ENCODE measurements around the gene HDAC8. TPM values are rescaled to one million over a fixed set of nuclear protein-coding genes. Genes with fewer than 3 reads are reported as not detected.

HDAC8 gene
- polyA plus RNA-seq, 1 donor from 2014 or later, result 54.0 TPM

GRCh38 chrX:72467135-72467534, 105.5 kb downstream of the HDAC8 start:
- Histone ChIP-seq H3K4me2 (ENCODE audit: low read length) (no peak overlapping the region), H2AFZ (ENCODE audit: low read depth, low read length) (no peak overlapping the region), H4K20me1 (ENCODE audit: insufficient read depth) (no peaks in the 10 kb centered on the region), H3K79me2 (replicated peaks; ENCODE audit: insufficient read depth, low read length) (no peaks in the 10 kb centered on the region), H3K4me3 (ENCODE audit: low read length) (no peak overlapping the region), H3K9me3 (ENCODE audit: low read length) (no peaks in the 10 kb centered on the region), H3K36me3 (ENCODE audit: insufficient read depth, low read length) (no peaks in the 10 kb centered on the region), H3K27ac (ENCODE audit: low read length) (no peak overlapping the region), H3F3A (ENCODE audit: insufficient read depth, low read length, poor library complexity, severe bottlenecking) (no peaks in the 10 kb centered on the region), H3K9me2 (ENCODE audit: insufficient read depth, low read length) (no peaks in the 10 kb centered on the region), H3K27me3 (ENCODE audit: insufficient read depth, low read depth, low read length) (no peaks in the 10 kb centered on the region), H3K9ac (ENCODE audit: low read length) (no peak overlapping the region)
- TF ChIP-seq EP300 (conservative IDR thresholded peaks at IDR 0.05; ENCODE audit: poor library complexity, severe bottlenecking) (no peak), REST (IDR thresholded peaks at IDR 0.05; ENCODE audit: borderline replicate concordance) (no peak), POLR2AphosphoS5 (IDR thresholded peaks at IDR 0.05) (no peak), TAF1 (IDR thresholded peaks at IDR 0.05; ENCODE audit: low read depth) (no peak), EZH2 (IDR thresholded peaks at IDR 0.05; ENCODE audit: borderline replicate concordance, insufficient read depth, low read length, poor library complexity, severe bottlenecking) (no peak), SMC3 (conservative IDR thresholded peaks at IDR 0.05; ENCODE audit: poor library complexity) (no peak), MXI1 (conservative IDR thresholded peaks at IDR 0.05; ENCODE audit: poor library complexity, severe bottlenecking) (no peak), RAD21 (conservative IDR thresholded peaks at IDR 0.05) (no peak)
- TF ChIP-seq, protein P1, sequence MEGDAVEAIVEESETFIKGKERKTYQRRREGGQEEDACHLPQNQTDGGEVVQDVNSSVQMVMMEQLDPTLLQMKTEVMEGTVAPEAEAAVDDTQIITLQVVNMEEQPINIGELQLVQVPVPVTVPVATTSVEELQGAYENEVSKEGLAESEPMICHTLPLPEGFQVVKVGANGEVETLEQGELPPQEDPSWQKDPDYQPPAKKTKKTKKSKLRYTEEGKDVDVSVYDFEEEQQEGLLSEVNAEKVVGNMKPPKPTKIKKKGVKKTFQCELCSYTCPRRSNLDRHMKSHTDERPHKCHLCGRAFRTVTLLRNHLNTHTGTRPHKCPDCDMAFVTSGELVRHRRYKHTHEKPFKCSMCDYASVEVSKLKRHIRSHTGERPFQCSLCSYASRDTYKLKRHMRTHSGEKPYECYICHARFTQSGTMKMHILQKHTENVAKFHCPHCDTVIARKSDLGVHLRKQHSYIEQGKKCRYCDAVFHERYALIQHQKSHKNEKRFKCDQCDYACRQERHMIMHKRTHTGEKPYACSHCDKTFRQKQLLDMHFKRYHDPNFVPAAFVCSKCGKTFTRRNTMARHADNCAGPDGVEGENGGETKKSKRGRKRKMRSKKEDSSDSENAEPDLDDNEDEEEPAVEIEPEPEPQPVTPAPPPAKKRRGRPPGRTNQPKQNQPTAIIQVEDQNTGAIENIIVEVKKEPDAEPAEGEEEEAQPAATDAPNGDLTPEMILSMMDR (IDR thresholded peaks at IDR 0.05; ENCODE audit: poor library complexity, severe bottlenecking), result no peak

GRCh38 chrX:72466493-72466892, 106.2 kb downstream of the HDAC8 start:
- H3K4me3 ChIP-seq (ENCODE audit: low read length), result no peak overlapping the region
- no peaks in the 10 kb centered on the region for H4K20me1 ChIP-seq (ENCODE audit: insufficient read depth)
- no peaks in the 10 kb centered on the region for H3K79me2 ChIP-seq (replicated peaks; ENCODE audit: insufficient read depth, low read length)
- no peaks in the 10 kb centered on the region for H3K36me3 ChIP-seq (ENCODE audit: insufficient read depth, low read length)
- no peaks in the 10 kb centered on the region for H3F3A ChIP-seq (ENCODE audit: insufficient read depth, low read length, poor library complexity, severe bottlenecking)
- H3K4me2 ChIP-seq (ENCODE audit: low read length), result no peak overlapping the region
- H3K9ac ChIP-seq (ENCODE audit: low read length), result no peak overlapping the region
- no peaks in the 10 kb centered on the region for H3K27me3 ChIP-seq (ENCODE audit: insufficient read depth, low read depth, low read length)
- no peak for TF ChIP-seq POLR2AphosphoS5 (IDR thresholded peaks at IDR 0.05)
- TF ChIP-seq, protein P1 (IDR thresholded peaks at IDR 0.05; ENCODE audit: poor library complexity, severe bottlenecking), result no peak
- TF ChIP-seq EZH2 (IDR thresholded peaks at IDR 0.05; ENCODE audit: borderline replicate concordance, insufficient read depth, low read length, poor library complexity, severe bottlenecking), result no peak
- TF ChIP-seq MXI1 (conservative IDR thresholded peaks at IDR 0.05; ENCODE audit: poor library complexity, severe bottlenecking), result no peak
- no peak for TF ChIP-seq RAD21 (conservative IDR thresholded peaks at IDR 0.05)
- no peak for TF ChIP-seq SMC3 (conservative IDR thresholded peaks at IDR 0.05; ENCODE audit: poor library complexity)
- no peak for TF ChIP-seq TAF1 (IDR thresholded peaks at IDR 0.05; ENCODE audit: low read depth)
- no peak for TF ChIP-seq EP300 (conservative IDR thresholded peaks at IDR 0.05; ENCODE audit: poor library complexity, severe bottlenecking)
- TF ChIP-seq REST (IDR thresholded peaks at IDR 0.05; ENCODE audit: borderline replicate concordance), result no peak
- H3K27ac ChIP-seq (ENCODE audit: low read length), result no peak overlapping the region
- no peak overlapping the region for H2AFZ ChIP-seq (ENCODE audit: low read depth, low read length)
- no peaks in the 10 kb centered on the region for H3K9me2 ChIP-seq (ENCODE audit: insufficient read depth, low read length)
- H3K9me3 ChIP-seq (ENCODE audit: low read length), result no peaks in the 10 kb centered on the region

Measured in neural cell (in vitro differentiated cells).